Fibroblast of skin of left biceps (primary cell): ENCODE data around the gene SCML2.
"Not testable (repeated sequence)": the region's sequence is repeated elsewhere in the genome, so short reads cannot be mapped to it uniquely, and the experiment has no call there.

Source experiments
- DNase-seq, 2 experiments: peaks; one replicate each; pipeline ENCODE4 v3.0.0-alpha.2; 2013; ENCODE audit warnings: low read depth in 2 of 2

SCML2 gene

GRCh38 chrX:18354369-18355223 is at the start of gene SCML2:
Gene SCML2 (minus strand): TSS chrX:18354688. CDS start chrX:18334071, 20,617 bp downstream.
- no peak for DNase-seq

- DNase-seq, result no peak
These were observed 47.3 kb upstream of the SCML2 start for GRCh38 chrX:18401848-18402213.

GRCh38 chrX:18394477-18394876 is 40.0 kb upstream of the SCML2 start:
- DNase-seq, result no peak

GRCh38 chrX:18390941-18391538 is 36.6 kb upstream of the SCML2 start:
- peak in 1 of 2 experiments; percentile 8 for DNase-seq

- DNase-seq, result no peak
These were observed 35.5 kb upstream of the SCML2 start for GRCh38 chrX:18389966-18390365.

GRCh38 chrX:18377796-18378195 is 23.3 kb upstream of the SCML2 start:
- no peak for DNase-seq

- DNase-seq, result not testable (repeated sequence)
These were observed 20.8 kb upstream of the SCML2 start for GRCh38 chrX:18375131-18375805.

- DNase-seq, result not testable (repeated sequence)
These were observed 14.6 kb upstream of the SCML2 start for GRCh38 chrX:18369096-18369495.

- no peak for DNase-seq
These were observed 13.9 kb upstream of the SCML2 start for GRCh38 chrX:18368402-18368801.

GRCh38 chrX:18360867-18361266 is 6.4 kb upstream of the SCML2 start:
- DNase-seq, result no peak

- DNase-seq, result no peak
These were observed 538 bp downstream of the SCML2 start for GRCh38 chrX:18353931-18354368.

GRCh38 chrX:18351784-18352183 is 2.7 kb downstream of the SCML2 start:
- no peak for DNase-seq

- no peak for DNase-seq
These were observed 6.4 kb downstream of the SCML2 start for GRCh38 chrX:18348047-18348446.

- DNase-seq, result no peak
These were observed 45.1 kb downstream of the SCML2 start for GRCh38 chrX:18309401-18309800.

- no peak for DNase-seq
These were observed 57.2 kb downstream of the SCML2 start for GRCh38 chrX:18297251-18297650.

GRCh38 chrX:18294893-18295292 is 59.6 kb downstream of the SCML2 start:
- no peak for DNase-seq

- no peak for DNase-seq
These were observed 63.4 kb downstream of the SCML2 start for GRCh38 chrX:18291006-18291545.

GRCh38 chrX:18290200-18290599 is 64.3 kb downstream of the SCML2 start:
- no peak for DNase-seq

- DNase-seq, result no peak
These were observed 65.8 kb downstream of the SCML2 start for GRCh38 chrX:18288716-18289115.

GRCh38 chrX:18286322-18286831 is 68.1 kb downstream of the SCML2 start:
- DNase-seq, result no peak

- DNase-seq, result no peak
These were observed 76.0 kb downstream of the SCML2 start for GRCh38 chrX:18278449-18278848.

GRCh38 chrX:18272222-18272621 is 82.3 kb downstream of the SCML2 start:
- no peak for DNase-seq
